Measurements from ENCODE around the gene KAT14. TPM values are rescaled to one million over a fixed set of nuclear protein-coding genes. Genes with fewer than 3 reads are reported as not detected.
"Not testable (repeated sequence)": the region's sequence is repeated elsewhere in the genome, so short reads cannot be mapped to it uniquely, and the experiment has no call there.

KAT14 gene
- total RNA-seq, 4 donors from 2014 or later, result 17.3 to 58.0 (median 24.0) TPM

DNA sequence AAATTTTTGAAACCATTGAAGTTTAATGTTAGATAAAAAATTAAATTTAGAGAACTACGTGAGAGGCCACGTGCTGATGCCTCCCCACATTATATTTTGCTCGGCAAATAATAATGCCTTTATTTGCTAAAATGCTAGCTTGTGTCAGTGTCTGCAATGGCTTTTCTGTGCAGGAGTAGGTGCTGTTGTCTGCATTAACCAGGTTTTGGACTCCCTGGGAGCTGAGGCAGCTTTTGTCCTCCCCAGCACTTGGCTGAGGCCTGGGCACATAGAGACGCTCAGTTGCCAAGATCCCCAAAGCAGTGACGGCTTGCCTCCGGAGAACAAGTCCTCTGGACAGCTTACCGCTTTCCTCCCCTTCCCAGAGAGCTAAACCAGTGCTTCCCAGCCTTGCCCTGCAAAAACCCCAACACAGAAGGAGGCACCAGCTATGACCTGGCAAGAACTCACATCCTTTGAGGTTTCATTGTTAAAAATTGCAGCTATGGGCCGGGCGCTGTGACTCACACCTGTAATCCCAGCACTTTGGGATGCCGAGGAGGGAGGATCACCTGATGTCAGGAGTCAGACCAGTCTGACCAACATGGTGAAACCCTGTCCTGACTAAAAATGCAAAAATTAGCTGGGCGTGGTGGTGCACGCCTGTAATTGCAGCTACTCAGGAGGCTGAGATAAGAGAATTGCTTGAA, 59.9 kb downstream of the KAT14 start:
- DNase-seq, result no peak
- Histone ChIP-seq H3K27ac (no peak overlapping the region), H3K36me3 (no peaks in the 10 kb centered on the region), H3K9me3 (peaks cover 0 to 5% of the 10 kb centered on the region in 2 donors), H3K4me1 (no peaks in the 10 kb centered on the region), H3K27me3 (no peaks in the 10 kb centered on the region), H3K4me3 (no peak overlapping the region)
- WGBS, 2 donors (ENCODE audit: low coverage in 1 of 2), result 92 to 97% methylated on average over 5 to 12 of the region's 12 CpGs
- intact Hi-C loops (cut with DNase I; ENCODE audit: low total_unique reads), result no loop called here
- TF ChIP-seq EP300 (IDR thresholded peaks at IDR 0.05; ENCODE audit: low read depth) (no peak), POLR2AphosphoS5 (IDR thresholded peaks at IDR 0.05) (no peak), POLR2A (IDR thresholded peaks at IDR 0.05) (no peak)
- TF ChIP-seq, protein P1, sequence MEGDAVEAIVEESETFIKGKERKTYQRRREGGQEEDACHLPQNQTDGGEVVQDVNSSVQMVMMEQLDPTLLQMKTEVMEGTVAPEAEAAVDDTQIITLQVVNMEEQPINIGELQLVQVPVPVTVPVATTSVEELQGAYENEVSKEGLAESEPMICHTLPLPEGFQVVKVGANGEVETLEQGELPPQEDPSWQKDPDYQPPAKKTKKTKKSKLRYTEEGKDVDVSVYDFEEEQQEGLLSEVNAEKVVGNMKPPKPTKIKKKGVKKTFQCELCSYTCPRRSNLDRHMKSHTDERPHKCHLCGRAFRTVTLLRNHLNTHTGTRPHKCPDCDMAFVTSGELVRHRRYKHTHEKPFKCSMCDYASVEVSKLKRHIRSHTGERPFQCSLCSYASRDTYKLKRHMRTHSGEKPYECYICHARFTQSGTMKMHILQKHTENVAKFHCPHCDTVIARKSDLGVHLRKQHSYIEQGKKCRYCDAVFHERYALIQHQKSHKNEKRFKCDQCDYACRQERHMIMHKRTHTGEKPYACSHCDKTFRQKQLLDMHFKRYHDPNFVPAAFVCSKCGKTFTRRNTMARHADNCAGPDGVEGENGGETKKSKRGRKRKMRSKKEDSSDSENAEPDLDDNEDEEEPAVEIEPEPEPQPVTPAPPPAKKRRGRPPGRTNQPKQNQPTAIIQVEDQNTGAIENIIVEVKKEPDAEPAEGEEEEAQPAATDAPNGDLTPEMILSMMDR (IDR thresholded peaks at IDR 0.05), result no peak
- in situ Hi-C loops (cut with MboI; ENCODE audit: low pct_ligation_motif_present in 1 of 4, low pct_unique_long_range_greater_than_20kb in 1 of 4, low sequenced_read_pairs in 3 of 4), result no loop called here

DNA sequence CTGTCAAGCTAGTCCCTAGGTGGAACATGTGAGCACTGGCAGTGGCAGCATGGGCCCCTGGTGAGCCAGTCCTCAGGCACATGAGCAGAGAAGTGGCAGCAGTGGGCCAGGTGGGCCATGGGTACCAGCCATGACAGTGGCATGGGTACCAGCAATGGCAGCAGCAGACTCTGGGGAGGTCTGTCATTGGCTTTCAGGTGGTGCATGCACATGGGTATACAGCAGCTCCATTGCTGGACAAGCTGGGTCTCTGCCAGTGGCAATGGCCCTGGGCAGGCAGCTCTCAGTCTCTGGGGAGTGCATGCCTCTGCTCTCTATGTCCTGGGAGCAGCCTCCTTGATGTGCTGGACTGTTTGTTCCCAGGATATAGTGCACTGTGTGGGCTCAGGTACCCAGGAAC, 65.3 kb downstream of the KAT14 start:
- no peaks in the 10 kb centered on the region for H3K4me1 ChIP-seq
- H3K36me3 ChIP-seq, result no peaks in the 10 kb centered on the region
- intact Hi-C loops (cut with DNase I; ENCODE audit: low total_unique reads), result loop anchor here (10.0 kb wide), 1 partner anchor 412 kb away; no protein-coding TSS in a partner anchor
- peaks cover 0 to 5% of the 10 kb centered on the region in 2 donors for H3K9me3 ChIP-seq
- in situ Hi-C loops (cut with MboI; ENCODE audit: low pct_ligation_motif_present in 1 of 4, low pct_unique_long_range_greater_than_20kb in 1 of 4, low sequenced_read_pairs in 3 of 4), result no loop called here
- no peak overlapping the region for H3K4me3 ChIP-seq
- H3K27ac ChIP-seq, result no peak overlapping the region
- TF ChIP-seq, protein P1 (IDR thresholded peaks at IDR 0.05), result no peak
- TF ChIP-seq EP300 (IDR thresholded peaks at IDR 0.05; ENCODE audit: low read depth) (no peak), POLR2A (IDR thresholded peaks at IDR 0.05) (no peak), POLR2AphosphoS5 (IDR thresholded peaks at IDR 0.05) (no peak)
- no peaks in the 10 kb centered on the region for H3K27me3 ChIP-seq
- no peak for DNase-seq

DNA sequence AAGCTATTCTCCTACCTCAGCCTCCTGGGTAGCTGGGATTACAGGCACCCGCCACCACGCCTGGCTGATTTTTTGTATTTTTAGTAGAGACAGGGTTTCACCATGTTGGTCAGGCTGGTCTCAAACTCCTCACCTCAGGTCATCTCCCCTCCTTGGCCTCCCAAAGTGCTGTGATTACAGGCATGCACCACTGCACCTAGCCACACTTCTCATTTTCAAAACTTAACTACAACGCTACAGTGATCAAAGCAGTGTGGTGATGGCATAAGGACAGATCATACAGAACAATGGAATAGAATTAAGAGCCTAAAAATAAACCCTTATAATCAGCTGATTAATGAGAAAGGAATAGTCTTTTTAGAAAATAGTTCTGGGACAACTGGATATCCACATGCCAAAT, 66.0 kb downstream of the KAT14 start:
- intact Hi-C loops (cut with DNase I; ENCODE audit: low total_unique reads), result loop anchor here (10.0 kb wide), 1 partner anchor 411 kb away; no protein-coding TSS in a partner anchor
- H3K4me1 ChIP-seq; in situ Hi-C loops (cut with MboI; ENCODE audit: low pct_ligation_motif_present in 1 of 4, low pct_unique_long_range_greater_than_20kb in 1 of 4, low sequenced_read_pairs in 3 of 4); H3K36me3 ChIP-seq; H3K4me3 ChIP-seq; H3K27ac ChIP-seq; H3K27me3 ChIP-seq; DNase-seq; H3K9me3 ChIP-seq: not testable (repeated sequence)
- 75 to 91% methylated on average over 1 to 3 of the region's 3 CpGs for WGBS, 2 donors (ENCODE audit: low coverage in 1 of 2)

DNA sequence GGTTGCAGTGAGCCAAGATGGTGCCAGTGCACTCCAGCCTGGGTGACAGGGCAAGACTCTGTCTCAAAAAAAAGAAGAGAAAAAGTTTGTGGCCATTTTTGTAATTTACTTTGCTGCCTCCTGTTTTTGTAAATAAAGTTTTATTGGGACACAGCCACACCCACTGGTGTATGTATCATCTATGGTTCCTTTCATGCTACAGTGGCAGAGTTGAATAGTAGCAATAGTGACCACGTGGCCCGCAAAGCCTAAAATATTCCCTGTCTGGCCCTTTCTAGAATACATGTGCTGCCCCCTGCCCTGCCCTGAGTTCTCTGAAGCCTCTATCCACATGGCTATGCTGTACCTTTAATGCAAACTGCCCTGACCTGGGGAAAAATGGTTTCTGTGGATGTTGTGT, 75.3 kb downstream of the KAT14 start:
- TF ChIP-seq, protein P1 (IDR thresholded peaks at IDR 0.05), result no peak
- TF ChIP-seq POLR2AphosphoS5 (IDR thresholded peaks at IDR 0.05) (no peak), POLR2A (IDR thresholded peaks at IDR 0.05) (no peak), EP300 (IDR thresholded peaks at IDR 0.05; ENCODE audit: low read depth) (no peak)
- no peak overlapping the region for H3K4me3 ChIP-seq
- DNase-seq, result no peak
- no peaks in the 10 kb centered on the region for H3K36me3 ChIP-seq
- no peak overlapping the region for H3K27ac ChIP-seq
- intact Hi-C loops (cut with DNase I; ENCODE audit: low total_unique reads) (no loop called here), in situ Hi-C loops (cut with MboI; ENCODE audit: low pct_ligation_motif_present in 1 of 4, low pct_unique_long_range_greater_than_20kb in 1 of 4, low sequenced_read_pairs in 3 of 4) (no loop called here)
- WGBS, 2 donors (ENCODE audit: low coverage in 1 of 2), result 93% methylated on average over 2 of the region's 2 CpGs; no CpG with 5 or more reads in 1 of the 2 donors
- H3K9me3 ChIP-seq, result no peaks in the 10 kb centered on the region
- H3K27me3 ChIP-seq, result no peaks in the 10 kb centered on the region
- H3K4me1 ChIP-seq, result no peaks in the 10 kb centered on the region

DNA sequence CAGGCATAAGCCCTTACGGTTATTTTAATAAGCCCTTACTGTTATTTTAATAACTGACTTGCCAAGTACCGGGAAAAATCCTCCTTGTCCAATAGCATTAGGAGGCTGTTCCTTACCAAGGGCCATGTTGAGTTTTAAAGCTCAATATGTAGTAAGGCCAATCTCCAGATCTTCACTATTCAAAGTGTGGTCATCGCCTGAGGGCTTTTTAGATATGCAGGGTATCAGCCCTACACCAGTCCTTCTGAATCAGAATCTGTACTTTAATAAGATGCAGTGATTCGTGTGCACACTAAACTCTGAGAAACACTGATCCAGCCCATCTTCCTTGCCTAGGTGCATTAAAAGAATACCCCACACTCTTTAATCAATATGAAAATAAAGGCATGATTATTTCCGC, 77.9 kb downstream of the KAT14 start:
- no peaks in the 10 kb centered on the region for H3K36me3 ChIP-seq
- no peak for DNase-seq
- no peak overlapping the region for H3K27ac ChIP-seq
- in situ Hi-C loops (cut with MboI; ENCODE audit: low pct_ligation_motif_present in 1 of 4, low pct_unique_long_range_greater_than_20kb in 1 of 4, low sequenced_read_pairs in 3 of 4), result no loop called here
- TF ChIP-seq, protein P1 (IDR thresholded peaks at IDR 0.05), result no peak
- TF ChIP-seq POLR2AphosphoS5 (IDR thresholded peaks at IDR 0.05), result no peak
- no peak for TF ChIP-seq POLR2A (IDR thresholded peaks at IDR 0.05)
- no peak for TF ChIP-seq EP300 (IDR thresholded peaks at IDR 0.05; ENCODE audit: low read depth)
- no peaks in the 10 kb centered on the region for H3K4me1 ChIP-seq
- no peaks in the 10 kb centered on the region for H3K27me3 ChIP-seq
- 78 to 87% methylated on average over 5 of the region's 5 CpGs for WGBS, 2 donors (ENCODE audit: low coverage in 1 of 2)
- H3K4me3 ChIP-seq, result no peak overlapping the region
- intact Hi-C loops (cut with DNase I; ENCODE audit: low total_unique reads), result no loop called here
- no peaks in the 10 kb centered on the region for H3K9me3 ChIP-seq
